ACC112 (cell line): ENCODE measurements around the gene EHF.

Source experiments
- H2AFZ ChIP-seq: fragments of 200-600 bp; sonication (generic); one replicate; pipeline ENCODE4 v1.6.0; 2017; ENCODE audit warnings: antibody characterized with exemption, low read length; ENCODE audit not compliant: unreplicated experiment
- H3K27ac ChIP-seq: fragments of 200-600 bp; sonication (generic); 2 replicates; pipeline ENCODE4 v1.5.1; 2014; ENCODE audit warnings: low read depth, mild to moderate bottlenecking, antibody characterized with exemption, low read length, moderate library complexity
- H3K27me3 ChIP-seq: fragments of 200-600 bp; sonication (generic); 2 replicates; pipeline ENCODE4 v1.6.1; 2014; ENCODE audit warnings: mild to moderate bottlenecking, antibody characterized with exemption, low read length, moderate library complexity, mixed read lengths; ENCODE audit not compliant: insufficient read depth
- H3K36me3 ChIP-seq: fragments of 200-600 bp; sonication (generic); 2 replicates; pipeline ENCODE4 v1.6.1; 2016; ENCODE audit warnings: mild to moderate bottlenecking, antibody characterized with exemption, low read length, moderate library complexity, mixed read lengths; ENCODE audit not compliant: insufficient read depth
- H3K4me1 ChIP-seq: fragments of 200-600 bp; sonication (generic); one replicate; pipeline ENCODE4 v1.6.1; 2016; ENCODE audit warnings: low read length, mixed read lengths; ENCODE audit not compliant: insufficient read depth, unreplicated experiment, control insufficient read depth
- H3K4me3 ChIP-seq: fragments of 200-600 bp; sonication (generic); 2 replicates; pipeline ENCODE4 v1.5.1; 2014; ENCODE audit warnings: mild to moderate bottlenecking, low read depth, low read length
- H3K79me2 ChIP-seq: fragments of 200-600 bp; sonication (generic); one replicate; pipeline ENCODE4 v1.6.0; 2016; ENCODE audit warnings: low read length; ENCODE audit not compliant: control insufficient read depth, unreplicated experiment, insufficient read depth

The EHF gene

GRCh38 chr11:34644669-34645406 is 23.9 kb downstream of the EHF start:
- Histone ChIP-seq H3K27ac (peak overlapping the region; percentile 68), H2AFZ (peak overlapping the region; percentile 37)

GRCh38 chr11:34646431-34646830 is 25.5 kb downstream of the EHF start:
- Histone ChIP-seq H3K27ac (no peak overlapping the region), H3K4me3 (no peak overlapping the region), H3K27me3 (no peaks in the 10 kb centered on the region), H3K79me2 (no peaks in the 10 kb centered on the region), H3K36me3 (no peaks in the 10 kb centered on the region), H3K4me1 (peaks cover 22% of the 10 kb centered on the region), H2AFZ (no peak overlapping the region)

More at GRCh38 chr11:34644669-34645406, 23.9 kb downstream of the EHF start:
- H3K36me3 ChIP-seq: no peaks in the 10 kb centered on the region
- peaks cover 22% of the 10 kb centered on the region for H3K4me1 ChIP-seq
- H3K79me2 ChIP-seq: no peaks in the 10 kb centered on the region
- H3K27me3 ChIP-seq: no peaks in the 10 kb centered on the region
- no peak overlapping the region for H3K4me3 ChIP-seq

- Histone ChIP-seq H3K27me3 (no peaks in the 10 kb centered on the region), H3K4me3 (no peak overlapping the region), H3K4me1 (peaks cover 27% of the 10 kb centered on the region), H3K79me2 (no peaks in the 10 kb centered on the region), H2AFZ (no peak overlapping the region), H3K36me3 (no peaks in the 10 kb centered on the region), H3K27ac (no peak overlapping the region)
Measured at GRCh38 chr11:34647131-34647530, 26.2 kb downstream of the EHF start.

GRCh38 chr11:34647532-34647931 is 26.6 kb downstream of the EHF start:
- H2AFZ ChIP-seq: no peak overlapping the region
- H3K4me1 ChIP-seq: peaks cover 31% of the 10 kb centered on the region
- no peaks in the 10 kb centered on the region for H3K36me3 ChIP-seq
- H3K27ac ChIP-seq: no peak overlapping the region
- H3K4me3 ChIP-seq: no peak overlapping the region
- no peaks in the 10 kb centered on the region for H3K27me3 ChIP-seq
- no peaks in the 10 kb centered on the region for H3K79me2 ChIP-seq

GRCh38 chr11:34648036-34648435 is 27.1 kb downstream of the EHF start:
- Histone ChIP-seq H3K27me3 (no peaks in the 10 kb centered on the region), H3K36me3 (no peaks in the 10 kb centered on the region), H2AFZ (no peak overlapping the region), H3K4me3 (no peak overlapping the region), H3K27ac (no peak overlapping the region), H3K4me1 (peaks cover 36% of the 10 kb centered on the region), H3K79me2 (no peaks in the 10 kb centered on the region)

GRCh38 chr11:34649597-34649996 is 28.7 kb downstream of the EHF start:
- H2AFZ ChIP-seq: no peak overlapping the region
- no peak overlapping the region for H3K27ac ChIP-seq
- H3K4me3 ChIP-seq: no peak overlapping the region
- no peaks in the 10 kb centered on the region for H3K36me3 ChIP-seq
- H3K27me3 ChIP-seq: no peaks in the 10 kb centered on the region
- H3K79me2 ChIP-seq: no peaks in the 10 kb centered on the region
- H3K4me1 ChIP-seq: peaks cover 44% of the 10 kb centered on the region

GRCh38 chr11:34650528-34650927 is 29.6 kb downstream of the EHF start:
- no peaks in the 10 kb centered on the region for H3K27me3 ChIP-seq
- H3K79me2 ChIP-seq: no peaks in the 10 kb centered on the region
- peaks cover 44% of the 10 kb centered on the region for H3K4me1 ChIP-seq
- no peak overlapping the region for H3K4me3 ChIP-seq
- H3K27ac ChIP-seq: no peak overlapping the region
- no peak overlapping the region for H2AFZ ChIP-seq
- no peaks in the 10 kb centered on the region for H3K36me3 ChIP-seq

- H3K36me3 ChIP-seq: no peaks in the 10 kb centered on the region
- peaks cover 40% of the 10 kb centered on the region for H3K4me1 ChIP-seq
- no peak overlapping the region for H3K4me3 ChIP-seq
- H2AFZ ChIP-seq: no peak overlapping the region
- no peak overlapping the region for H3K27ac ChIP-seq
- no peaks in the 10 kb centered on the region for H3K27me3 ChIP-seq
- H3K79me2 ChIP-seq: no peaks in the 10 kb centered on the region
Measured at GRCh38 chr11:34651551-34651950, 30.7 kb downstream of the EHF start.

- no peaks in the 10 kb centered on the region for H3K27me3 ChIP-seq
- H3K4me1 ChIP-seq: peaks cover 40% of the 10 kb centered on the region
- H3K4me3 ChIP-seq: no peak overlapping the region
- no peaks in the 10 kb centered on the region for H3K79me2 ChIP-seq
- peak overlapping the region; percentile 17 for H2AFZ ChIP-seq
- peak overlapping the region; percentile 94; the same call in 1 of the 2 replicates for H3K27ac ChIP-seq
- no peaks in the 10 kb centered on the region for H3K36me3 ChIP-seq
Measured at GRCh38 chr11:34652191-34652973, 31.5 kb downstream of the EHF start.

GRCh38 chr11:34653031-34653430 is 32.1 kb downstream of the EHF start:
- no peak overlapping the region for H3K4me3 ChIP-seq
- H3K4me1 ChIP-seq: peaks cover 40% of the 10 kb centered on the region
- no peaks in the 10 kb centered on the region for H3K27me3 ChIP-seq
- H3K27ac ChIP-seq: peak overlapping the region; percentile 94
- no peaks in the 10 kb centered on the region for H3K79me2 ChIP-seq
- H3K36me3 ChIP-seq: no peaks in the 10 kb centered on the region
- H2AFZ ChIP-seq: peak overlapping the region; percentile 17
